ENCODE results near the gene SLC35F4. TPM values are rescaled to one million over a fixed set of nuclear protein-coding genes. Genes with fewer than 3 reads are reported as not detected.
A peak's percentile ranks its signal among the peaks of the same experiment; 100 is the strongest.

SLC35F4 gene
- not detected for polyA plus RNA-seq (ENCODE audit: low read depth in 6 of 6)

- H3K27ac Mint-ChIP-seq, result no peak within 1 kb of the TSS
- H3K4me1 Mint-ChIP-seq, result no peaks in the 10 kb centered on the region
- no peaks in the 10 kb centered on the region for H3K36me3 Mint-ChIP-seq
- H3K4me3 Mint-ChIP-seq, result no peak within 1 kb of the TSS
- H3K9me3 Mint-ChIP-seq, result no peaks in the 10 kb centered on the region
- ATAC-seq (ENCODE audit: low read depth in 2 of 2), result no peak
- no peak for DNase-seq
- peaks cover 24 to 32% (median 25%) of the 10 kb centered on the region in 3 donors for H3K27me3 Mint-ChIP-seq
These were observed at the start of gene SLC35F4 for GRCh38 chr14:57865403-57866198. SLC35F4 (minus strand) TSS chr14:57866092.

GRCh38 chr14:57909626-57910025, 43.7 kb upstream of the SLC35F4 start:
- Mint-ChIP-seq H3K27ac (no peak overlapping the region), H3K4me1 (no peaks in the 10 kb centered on the region), H3K4me3 (no peak overlapping the region), H3K9me3 (peaks cover 0 to 6% (median 2%) of the 10 kb centered on the region in 7 donors), H3K27me3 (peaks cover 4 to 17% (median 10%) of the 10 kb centered on the region in 3 donors), H3K36me3 (no peaks in the 10 kb centered on the region)
- ATAC-seq (ENCODE audit: low read depth in 2 of 2) (no peak), DNase-seq (no peak)

- Mint-ChIP-seq H3K9me3 (peaks cover 0 to 5% (median 2%) of the 10 kb centered on the region in 7 donors), H3K36me3 (no peaks in the 10 kb centered on the region), H3K4me1 (no peaks in the 10 kb centered on the region), H3K27ac (no peak overlapping the region), H3K4me3 (no peak overlapping the region), H3K27me3 (peaks cover 0 to 3% (median 0%) of the 10 kb centered on the region in 3 donors)
- DNase-seq (no peak), ATAC-seq (ENCODE audit: low read depth in 2 of 2) (no peak)
These were observed 38.1 kb upstream of the SLC35F4 start for GRCh38 chr14:57903954-57904353.

DNA sequence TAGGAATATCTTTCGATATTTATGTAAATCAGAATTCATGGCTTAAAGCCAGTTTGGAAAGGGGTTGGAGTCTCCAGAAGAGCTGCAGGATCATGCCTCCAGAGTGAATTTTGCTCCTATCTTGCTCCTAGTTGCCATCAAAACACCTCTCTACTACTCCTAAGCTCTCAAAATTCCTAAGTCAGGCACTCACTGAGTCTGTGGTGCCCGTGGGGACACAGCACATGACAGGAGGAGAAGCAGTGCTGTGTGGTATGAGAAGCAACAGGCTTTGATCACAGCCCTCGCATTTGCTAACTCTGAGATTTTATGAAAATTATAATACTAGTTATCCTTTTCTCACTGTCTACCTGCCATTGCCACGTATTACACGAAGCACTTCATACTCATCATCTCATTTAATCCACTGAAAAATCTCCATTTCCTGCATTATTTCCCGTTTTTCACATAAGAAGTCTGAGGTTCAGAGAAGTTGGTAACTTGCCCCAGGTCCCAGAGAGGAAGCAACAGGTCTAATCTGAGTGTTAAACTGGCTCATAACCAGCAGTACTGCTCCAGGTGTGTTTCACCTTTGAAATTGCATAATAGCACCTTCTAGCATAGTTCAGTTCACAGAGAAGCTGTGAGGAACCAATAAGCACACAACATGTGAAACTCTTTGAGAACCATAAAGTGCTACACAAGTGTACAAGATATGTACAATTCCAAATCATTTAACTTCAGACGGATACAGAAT, 33.1 kb upstream of the SLC35F4 start:
- no peaks in the 10 kb centered on the region for H3K36me3 Mint-ChIP-seq

GRCh38 chr14:57897144-57897748, 31.4 kb upstream of the SLC35F4 start:
- ATAC-seq (ENCODE audit: low read depth in 2 of 2) (no peak), DNase-seq (no peak)
- Mint-ChIP-seq H3K4me3 (no peak overlapping the region), H3K36me3 (no peaks in the 10 kb centered on the region), H3K9me3 (peaks cover 0 to 9% (median 0%) of the 10 kb centered on the region in 7 donors), H3K27ac (no peak overlapping the region), H3K4me1 (no peaks in the 10 kb centered on the region), H3K27me3 (peaks cover 3 to 10% (median 8%) of the 10 kb centered on the region in 3 donors)

More for the DNA sequence above, 33.1 kb upstream of the SLC35F4 start:
- DNase-seq (no peak), ATAC-seq (ENCODE audit: low read depth in 2 of 2) (no peak)
- Mint-ChIP-seq H3K4me3 (no peak overlapping the region), H3K9me3 (peaks cover 0 to 9% (median 0%) of the 10 kb centered on the region in 7 donors), H3K4me1 (no peaks in the 10 kb centered on the region), H3K27me3 (peaks cover 3 to 8% (median 6%) of the 10 kb centered on the region in 3 donors), H3K27ac (no peak overlapping the region)

GRCh38 chr14:57889245-57889644, 23.4 kb upstream of the SLC35F4 start:
- no peak for ATAC-seq (ENCODE audit: low read depth in 2 of 2)
- Mint-ChIP-seq H3K36me3 (no peaks in the 10 kb centered on the region), H3K4me1 (no peaks in the 10 kb centered on the region), H3K27me3 (peaks cover 0 to 14% (median 11%) of the 10 kb centered on the region in 3 donors), H3K9me3 (no peaks in the 10 kb centered on the region), H3K27ac (no peak overlapping the region), H3K4me3 (no peak overlapping the region)
- DNase-seq, result no peak

DNA sequence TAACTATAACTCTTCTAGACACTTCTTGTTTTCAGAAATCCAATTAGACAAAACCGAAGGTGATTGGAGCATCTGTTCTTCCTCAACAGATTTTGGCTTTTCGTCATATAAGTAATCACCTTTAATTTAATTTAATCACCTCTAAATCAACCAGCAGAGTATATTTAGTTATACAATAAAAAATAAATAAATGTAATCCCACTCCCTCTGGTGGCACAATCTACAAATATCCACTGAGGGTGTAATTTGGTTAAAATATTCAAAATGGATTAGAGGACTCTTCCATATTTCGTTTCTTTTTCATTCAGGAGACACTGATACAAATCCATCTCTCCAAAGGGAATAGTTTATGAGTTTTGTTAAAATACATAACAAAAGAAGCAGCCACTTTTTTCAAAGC, 18.3 kb upstream of the SLC35F4 start:
- Mint-ChIP-seq H3K4me1 (no peaks in the 10 kb centered on the region), H3K27me3 (peaks cover 10 to 33% (median 27%) of the 10 kb centered on the region in 3 donors), H3K9me3 (peaks cover 0 to 7% (median 5%) of the 10 kb centered on the region in 7 donors), H3K36me3 (no peaks in the 10 kb centered on the region), H3K4me3 (no peak overlapping the region), H3K27ac (no peak overlapping the region)
- DNase-seq, result no peak
- no peak for ATAC-seq (ENCODE audit: low read depth in 2 of 2)

DNA sequence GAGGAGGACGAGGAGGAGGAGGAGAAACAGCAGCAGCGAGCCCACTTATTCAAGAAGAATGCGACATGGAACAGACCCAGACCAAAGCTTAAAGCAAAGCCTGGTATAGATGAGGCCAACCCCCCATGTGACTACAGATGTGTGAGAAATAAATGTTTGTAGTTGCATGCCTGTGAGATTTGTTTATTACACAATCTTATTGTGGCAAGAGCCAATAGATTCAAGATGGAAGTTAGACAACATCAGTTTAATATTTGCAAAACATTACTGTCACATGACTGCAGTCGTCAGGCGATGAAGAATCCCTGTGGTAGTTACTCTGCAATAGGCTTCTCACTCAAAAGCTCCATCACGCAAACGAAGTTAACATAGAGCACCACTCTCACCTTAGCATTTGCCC, 17.2 kb upstream of the SLC35F4 start:
- H3K27me3 Mint-ChIP-seq, result peaks cover 10 to 33% (median 27%) of the 10 kb centered on the region in 3 donors
- no peak for ATAC-seq (ENCODE audit: low read depth in 2 of 2)
- H3K9me3 Mint-ChIP-seq, result peaks cover 6 to 18% (median 8%) of the 10 kb centered on the region in 7 donors
- H3K4me1 Mint-ChIP-seq, result no peaks in the 10 kb centered on the region
- no peak overlapping the region for H3K27ac Mint-ChIP-seq
- no peak overlapping the region for H3K4me3 Mint-ChIP-seq
- no peaks in the 10 kb centered on the region for H3K36me3 Mint-ChIP-seq
- no peak for DNase-seq

- DNase-seq (no peak), ATAC-seq (ENCODE audit: low read depth in 2 of 2) (no peak)
- H3K4me3 Mint-ChIP-seq, result no peak overlapping the region
- no peaks in the 10 kb centered on the region for H3K36me3 Mint-ChIP-seq
- peaks cover 8 to 20% (median 11%) of the 10 kb centered on the region in 7 donors for H3K9me3 Mint-ChIP-seq
- H3K27me3 Mint-ChIP-seq, result peaks cover 10 to 27% (median 17%) of the 10 kb centered on the region in 3 donors
- no peaks in the 10 kb centered on the region for H3K4me1 Mint-ChIP-seq
- H3K27ac Mint-ChIP-seq, result peak overlapping the region in 1 of 6 donors; percentile 35
These were observed 13.6 kb upstream of the SLC35F4 start for GRCh38 chr14:57879516-57879915.

- H3K4me1 Mint-ChIP-seq, result no peaks in the 10 kb centered on the region
- H3K9me3 Mint-ChIP-seq, result peaks cover 8 to 20% (median 11%) of the 10 kb centered on the region in 7 donors
- no peaks in the 10 kb centered on the region for H3K36me3 Mint-ChIP-seq
- DNase-seq (no peak), ATAC-seq (ENCODE audit: low read depth in 2 of 2) (no peak)
- H3K27ac Mint-ChIP-seq, result no peak overlapping the region
- no peak overlapping the region for H3K4me3 Mint-ChIP-seq
- peaks cover 15 to 35% (median 18%) of the 10 kb centered on the region in 3 donors for H3K27me3 Mint-ChIP-seq
These were observed 10.1 kb upstream of the SLC35F4 start for GRCh38 chr14:57875985-57876384.

- Mint-ChIP-seq H3K36me3 (no peaks in the 10 kb centered on the region), H3K4me1 (no peaks in the 10 kb centered on the region), H3K27me3 (peaks cover 15 to 29% (median 20%) of the 10 kb centered on the region in 3 donors), H3K9me3 (peaks cover 8 to 20% (median 11%) of the 10 kb centered on the region in 7 donors), H3K4me3 (no peak overlapping the region), H3K27ac (no peak overlapping the region)
- ATAC-seq (ENCODE audit: low read depth in 2 of 2) (no peak), DNase-seq (no peak)
These were observed 9.4 kb upstream of the SLC35F4 start for GRCh38 chr14:57875296-57875695.

DNA sequence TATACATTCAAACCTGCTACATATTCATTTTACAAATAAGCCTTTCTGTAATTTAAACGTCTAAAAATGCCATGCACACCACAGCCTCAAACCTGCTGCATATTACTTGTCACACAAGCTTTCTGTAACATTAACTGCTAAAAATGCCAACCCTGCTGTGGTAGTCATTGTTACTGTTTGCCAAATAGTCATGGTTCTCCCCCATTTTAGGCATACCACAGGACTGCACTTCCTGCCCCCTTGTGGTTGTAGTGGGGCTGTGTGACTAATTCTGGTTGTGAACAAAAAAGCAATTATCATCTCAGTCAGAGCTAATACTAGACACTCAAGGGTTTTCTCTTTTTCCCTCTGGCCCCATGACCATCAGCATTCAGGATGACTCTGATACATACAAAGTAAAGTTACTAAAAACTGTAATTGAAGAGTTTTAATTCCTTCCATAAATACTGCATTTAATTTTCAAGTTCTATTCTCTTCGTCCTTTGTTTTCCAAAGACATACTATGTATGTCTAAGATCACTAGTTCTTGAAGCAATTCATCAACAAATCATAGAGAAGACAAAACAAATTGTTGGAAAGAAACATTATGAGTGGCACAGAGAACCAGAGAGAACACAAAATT, 5.7 kb upstream of the SLC35F4 start:
- H3K9me3 Mint-ChIP-seq, result no peaks in the 10 kb centered on the region
- H3K4me1 Mint-ChIP-seq, result no peaks in the 10 kb centered on the region
- H3K27ac Mint-ChIP-seq, result no peak overlapping the region
- no peaks in the 10 kb centered on the region for H3K36me3 Mint-ChIP-seq
- DNase-seq (no peak), ATAC-seq (ENCODE audit: low read depth in 2 of 2) (no peak)
- no peak overlapping the region for H3K4me3 Mint-ChIP-seq
- peaks cover 23 to 32% (median 25%) of the 10 kb centered on the region in 3 donors for H3K27me3 Mint-ChIP-seq

Data from naive B cell (primary cell).